ENCODE data around the gene P3H3.

Gene P3H3, protein sequence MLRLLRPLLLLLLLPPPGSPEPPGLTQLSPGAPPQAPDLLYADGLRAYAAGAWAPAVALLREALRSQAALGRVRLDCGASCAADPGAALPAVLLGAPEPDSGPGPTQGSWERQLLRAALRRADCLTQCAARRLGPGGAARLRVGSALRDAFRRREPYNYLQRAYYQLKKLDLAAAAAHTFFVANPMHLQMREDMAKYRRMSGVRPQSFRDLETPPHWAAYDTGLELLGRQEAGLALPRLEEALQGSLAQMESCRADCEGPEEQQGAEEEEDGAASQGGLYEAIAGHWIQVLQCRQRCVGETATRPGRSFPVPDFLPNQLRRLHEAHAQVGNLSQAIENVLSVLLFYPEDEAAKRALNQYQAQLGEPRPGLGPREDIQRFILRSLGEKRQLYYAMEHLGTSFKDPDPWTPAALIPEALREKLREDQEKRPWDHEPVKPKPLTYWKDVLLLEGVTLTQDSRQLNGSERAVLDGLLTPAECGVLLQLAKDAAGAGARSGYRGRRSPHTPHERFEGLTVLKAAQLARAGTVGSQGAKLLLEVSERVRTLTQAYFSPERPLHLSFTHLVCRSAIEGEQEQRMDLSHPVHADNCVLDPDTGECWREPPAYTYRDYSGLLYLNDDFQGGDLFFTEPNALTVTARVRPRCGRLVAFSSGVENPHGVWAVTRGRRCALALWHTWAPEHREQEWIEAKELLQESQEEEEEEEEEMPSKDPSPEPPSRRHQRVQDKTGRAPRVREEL

DNA sequence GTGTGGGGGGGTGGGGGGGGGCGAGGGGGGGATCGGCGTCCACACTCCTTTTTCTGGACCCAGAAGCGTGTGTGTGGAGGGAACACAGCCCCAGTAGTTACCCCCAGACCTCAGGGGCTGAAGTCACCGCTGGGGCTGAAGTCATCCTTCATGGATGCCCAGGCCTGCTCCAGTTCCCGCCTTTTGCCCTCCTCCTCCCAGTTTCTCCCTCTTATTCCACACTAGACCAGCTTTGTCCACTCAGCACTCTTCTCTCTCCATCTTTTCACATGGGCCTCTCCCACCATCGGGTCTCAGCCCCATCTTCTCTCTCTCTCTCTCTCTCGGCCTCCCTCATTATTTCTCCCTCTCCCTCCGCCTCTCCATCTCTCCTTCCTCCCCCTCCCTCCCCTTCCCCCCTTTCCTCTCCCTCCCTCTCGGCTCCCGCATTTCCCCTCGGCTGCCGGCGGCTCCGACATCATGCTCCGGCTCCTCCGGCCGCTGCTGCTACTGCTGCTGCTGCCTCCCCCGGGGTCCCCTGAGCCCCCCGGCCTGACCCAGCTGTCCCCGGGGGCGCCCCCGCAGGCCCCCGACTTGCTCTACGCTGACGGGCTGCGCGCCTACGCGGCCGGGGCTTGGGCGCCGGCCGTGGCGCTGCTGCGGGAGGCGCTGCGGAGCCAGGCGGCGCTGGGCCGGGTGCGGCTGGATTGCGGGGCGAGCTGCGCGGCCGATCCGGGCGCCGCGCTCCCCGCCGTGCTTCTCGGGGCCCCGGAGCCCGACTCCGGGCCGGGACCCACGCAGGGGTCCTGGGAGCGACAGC lies at the start of gene P3H3:
Gene P3H3, plus strand, starts transcription at position 426 of the 799 bp plus-strand sequence. Its CDS starts 34 bp downstream, at position 460.
- DNase-seq (ENCODE audit: low spot score) = peak; percentile 68

DNA sequence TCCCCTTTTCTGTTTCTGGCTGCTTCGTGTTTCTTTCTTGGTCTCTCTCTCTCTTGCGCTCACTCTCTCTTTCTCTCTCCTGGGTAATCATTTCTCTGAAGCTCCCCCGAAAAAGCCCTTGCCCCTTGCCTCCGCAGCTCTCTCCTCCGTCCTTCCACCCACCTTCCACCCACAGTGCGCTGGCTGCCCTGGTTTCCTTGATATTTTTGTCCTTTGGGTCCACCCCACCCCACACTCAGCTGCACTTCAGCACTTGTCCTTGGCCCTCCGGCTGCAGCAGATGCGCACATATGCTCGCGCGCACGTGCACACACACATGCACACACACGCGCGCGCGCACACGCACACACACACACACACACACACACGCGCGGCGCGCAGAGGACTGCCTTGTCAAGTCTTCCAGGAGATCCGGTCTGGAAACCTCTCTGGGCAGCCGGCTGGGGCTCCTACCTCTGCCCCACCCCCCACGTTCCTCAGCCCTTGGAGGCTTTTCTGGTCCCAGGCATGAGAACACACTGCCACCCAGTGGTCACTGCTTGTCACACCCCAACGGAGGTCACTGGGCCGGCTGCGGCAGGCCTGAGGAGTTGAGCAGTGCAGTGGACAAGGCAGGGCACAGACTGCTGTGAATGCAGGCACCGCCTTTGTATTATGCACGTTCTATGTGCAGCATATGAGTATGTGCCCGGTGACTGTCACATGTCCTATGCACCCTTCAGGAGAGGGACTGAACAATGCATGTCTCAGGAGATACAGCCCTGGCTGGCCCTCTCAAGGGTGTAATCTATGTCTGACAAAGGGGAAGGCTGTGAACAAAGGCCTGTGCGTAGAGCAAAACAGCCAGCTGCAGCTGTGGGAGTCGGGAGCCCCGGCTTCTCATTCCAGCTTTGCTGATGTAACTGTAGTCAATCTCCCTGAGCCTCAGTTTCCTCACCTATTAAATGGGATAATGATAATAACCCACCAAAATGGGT lies 49.3 kb upstream of the P3H3 start:
- peak; percentile 90 for DNase-seq (ENCODE audit: low spot score)

DNA sequence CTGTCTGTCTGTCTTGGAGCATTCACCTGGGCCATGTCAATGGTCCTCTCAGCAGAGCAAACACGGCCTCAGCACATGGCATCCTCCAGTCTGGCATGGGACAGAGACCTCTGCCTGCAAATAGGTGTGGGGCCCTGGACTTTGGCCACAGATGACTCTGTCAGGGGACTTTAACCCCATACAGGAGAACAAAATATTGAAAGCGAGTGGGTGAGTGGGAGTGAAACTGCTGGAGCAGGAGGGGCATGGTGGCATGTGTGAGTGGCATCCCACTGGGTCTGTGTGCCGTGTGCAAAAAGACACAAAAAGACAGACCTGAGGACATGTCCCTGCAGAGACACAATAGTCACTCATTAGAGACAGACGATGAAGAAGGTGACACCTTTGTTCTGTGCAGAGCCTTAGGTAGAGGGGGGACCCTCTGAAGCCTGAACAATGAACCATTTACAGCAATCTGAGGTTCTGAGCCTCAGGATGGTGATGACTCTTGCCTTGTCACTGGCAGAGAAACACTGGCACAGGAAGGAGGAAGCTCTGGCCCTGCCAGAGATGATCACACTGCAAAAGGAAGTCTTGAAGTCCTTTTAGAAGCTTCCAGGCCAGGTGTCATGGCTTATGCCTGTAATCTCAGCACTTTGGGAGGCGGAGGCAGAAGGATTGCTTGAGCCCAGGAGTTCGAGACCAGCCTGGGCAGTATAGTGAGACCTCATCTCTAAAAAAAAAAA lies 48.3 kb upstream of the P3H3 start:
- no peak for DNase-seq (ENCODE audit: low spot score)

- DNase-seq (ENCODE audit: low spot score) = no peak
These were observed 47.6 kb upstream of the P3H3 start for GRCh38 chr12:6780573-6780972.

DNA sequence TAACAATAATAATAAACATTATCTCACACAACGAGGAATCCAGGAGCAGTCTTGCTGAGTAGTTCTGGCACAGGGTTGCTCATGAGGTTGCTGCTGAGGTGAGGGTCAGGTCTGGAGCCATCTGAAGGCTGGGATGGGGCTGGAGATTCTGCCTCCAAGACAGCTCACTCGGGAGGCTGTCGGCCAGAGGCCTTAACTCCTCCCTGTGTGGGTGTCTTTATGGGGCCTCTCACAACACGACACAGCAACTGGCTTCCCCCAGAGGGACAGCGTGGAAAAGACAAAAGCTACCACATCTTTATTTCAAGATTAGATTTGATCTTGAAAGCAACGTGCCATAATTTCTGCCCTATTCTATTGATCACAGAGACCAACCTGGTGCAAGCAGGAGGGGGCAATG lies 46.1 kb upstream of the P3H3 start:
- no peak for DNase-seq (ENCODE audit: low spot score)

GRCh38 chr12:6782850-6783566 lies 45.2 kb upstream of the P3H3 start:
- DNase-seq (ENCODE audit: low spot score) = no peak

DNA sequence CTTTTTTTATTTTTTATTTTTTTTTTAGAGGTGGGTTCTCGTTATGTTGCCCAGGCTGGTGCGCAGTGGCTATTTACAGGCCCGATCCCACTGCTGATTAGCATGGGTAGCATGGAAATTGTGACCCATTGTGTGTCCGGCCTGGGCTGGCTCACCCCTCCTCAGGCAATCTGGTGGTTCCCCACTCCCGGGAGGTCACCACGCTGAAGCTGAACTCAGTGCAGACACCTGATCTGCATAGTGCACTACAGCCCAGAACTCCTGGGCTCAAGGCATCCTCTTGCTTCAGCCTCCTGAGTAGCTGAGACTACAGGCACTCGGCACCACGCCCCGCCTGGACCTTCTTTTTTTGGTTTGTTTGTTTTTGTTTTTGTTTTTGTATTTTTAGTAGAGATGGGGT lies 44.4 kb upstream of the P3H3 start:
- no peak for DNase-seq (ENCODE audit: low spot score)

- DNase-seq (ENCODE audit: low spot score) = no peak
These were observed 43.9 kb upstream of the P3H3 start for GRCh38 chr12:6784296-6784695.

DNA sequence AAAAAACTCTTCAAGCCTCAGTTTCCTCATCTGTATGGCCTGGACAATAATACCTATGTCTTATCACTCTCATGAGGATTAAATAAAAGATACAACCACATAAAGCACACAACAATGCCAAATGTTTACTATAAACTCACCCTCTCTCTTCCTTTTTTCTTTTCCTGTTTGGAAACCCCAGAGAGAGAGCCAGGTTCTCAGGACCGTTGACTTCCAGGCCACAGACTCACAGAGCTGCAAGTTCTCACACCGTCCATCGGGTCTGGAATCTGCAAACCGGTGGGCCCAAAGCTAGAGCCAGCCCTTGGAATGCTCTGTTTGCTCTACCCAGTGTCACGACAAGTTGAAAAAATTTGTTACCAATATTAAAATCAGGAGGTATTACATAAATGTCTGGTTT lies 43.4 kb upstream of the P3H3 start:
- DNase-seq (ENCODE audit: low spot score) = no peak

- no peak for DNase-seq (ENCODE audit: low spot score)
These were observed 41.7 kb upstream of the P3H3 start for GRCh38 chr12:6786416-6787094.

GRCh38 chr12:6787309-6787708 lies 40.9 kb upstream of the P3H3 start:
- DNase-seq (ENCODE audit: low spot score) = no peak

- no peak for DNase-seq (ENCODE audit: low spot score)
These were observed 39.0 kb upstream of the P3H3 start, which contains the start of gene CD4 for GRCh38 chr12:6788972-6789924. Gene CD4, plus strand, starts transcription at chr12:6789528. Its CDS starts 10,611 bp downstream, at chr12:6800139.

DNA sequence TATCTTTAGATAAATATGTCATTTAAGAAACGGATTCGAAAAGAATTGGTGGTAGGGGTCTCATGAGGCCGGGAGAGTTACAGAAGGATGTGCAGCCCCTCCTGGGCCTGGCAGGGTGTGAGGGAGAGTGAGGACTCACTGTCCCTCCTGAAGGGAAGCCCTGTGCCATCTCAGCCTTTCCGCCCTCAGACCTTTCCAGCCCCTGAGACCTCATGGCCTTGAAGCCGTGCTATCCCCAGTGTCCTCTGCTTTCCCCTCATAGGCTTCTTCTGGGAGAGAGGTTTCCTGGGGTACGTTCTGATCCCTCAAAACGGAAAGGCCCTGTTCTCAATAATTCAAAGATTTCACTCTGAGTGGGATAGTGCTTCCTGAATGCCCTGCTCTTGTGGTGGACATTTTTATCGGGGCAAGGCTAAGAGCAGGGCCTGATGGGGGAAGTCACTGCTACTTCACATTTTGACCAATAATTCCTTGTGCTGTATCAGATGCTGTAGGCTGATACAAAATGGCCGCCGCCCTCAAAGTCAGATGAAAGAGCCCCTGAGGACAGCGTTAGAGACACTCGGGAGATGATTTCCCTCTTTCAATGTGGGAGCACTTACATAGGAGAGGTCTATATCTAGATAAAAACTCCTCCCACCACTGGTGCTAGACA lies 37.6 kb upstream of the P3H3 start:
- DNase-seq (ENCODE audit: low spot score) = no peak

GRCh38 chr12:6791931-6792520 lies 36.2 kb upstream of the P3H3 start:
- DNase-seq (ENCODE audit: low spot score) = no peak

DNA sequence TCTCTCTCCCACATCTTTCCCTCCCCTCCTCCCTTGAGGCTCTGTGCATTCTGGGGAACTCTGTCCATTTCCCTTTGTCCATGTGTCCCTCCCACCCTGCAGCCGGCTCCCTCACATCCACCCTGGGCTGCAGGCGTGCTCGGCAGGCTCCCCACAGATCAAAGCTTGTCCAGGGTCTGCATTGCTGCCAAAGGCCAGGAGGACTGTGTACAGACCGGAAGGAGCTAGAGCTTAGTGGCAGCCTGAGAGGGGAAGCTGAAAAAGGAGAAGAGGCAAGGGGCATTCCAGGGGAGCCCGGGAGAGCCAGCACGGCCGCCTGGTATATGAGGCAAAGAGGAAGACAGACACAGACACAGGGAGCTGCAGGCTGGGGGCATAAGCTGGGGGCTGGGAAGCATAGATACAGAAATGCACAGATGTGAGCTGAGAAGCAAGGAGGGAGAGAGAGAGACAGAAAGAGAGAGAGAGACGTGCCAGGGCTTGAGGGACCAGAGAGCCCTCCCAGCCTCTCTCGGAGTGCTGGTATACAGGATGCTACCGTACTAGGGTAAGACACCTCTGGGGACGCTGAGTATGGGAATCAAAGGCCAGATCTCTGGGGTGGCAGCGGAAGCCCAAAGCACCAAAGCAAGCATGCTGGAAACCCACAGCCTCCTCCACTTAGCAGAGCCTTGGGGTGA lies 35.5 kb upstream of the P3H3 start:
- DNase-seq (ENCODE audit: low spot score) = peak; percentile 28

- DNase-seq (ENCODE audit: low spot score) = no peak
These were observed 33.1 kb upstream of the P3H3 start for GRCh38 chr12:6795088-6795487.

GRCh38 chr12:6796576-6796975 lies 31.6 kb upstream of the P3H3 start:
- no peak for DNase-seq (ENCODE audit: low spot score)

All from iPS-NIHi11 (cell line).